Stimulated activated CD4-positive, alpha-beta T cell treated with anti-CD3 and anti-CD28 coated beads, Interleukin-2, amount 100 ng/mL, for 48 hours (primary cell): Measurements from ENCODE around the gene BLVRB.
"Not testable (repeated sequence)": the region's sequence is repeated elsewhere in the genome, so short reads cannot be mapped to it uniquely, and the experiment has no call there.

Experiments used
- DNase-seq, 2 donors: peaks; one replicate each; pipeline ENCODE4 v3.0.0-alpha.2; 2020

BLVRB gene

DNA sequence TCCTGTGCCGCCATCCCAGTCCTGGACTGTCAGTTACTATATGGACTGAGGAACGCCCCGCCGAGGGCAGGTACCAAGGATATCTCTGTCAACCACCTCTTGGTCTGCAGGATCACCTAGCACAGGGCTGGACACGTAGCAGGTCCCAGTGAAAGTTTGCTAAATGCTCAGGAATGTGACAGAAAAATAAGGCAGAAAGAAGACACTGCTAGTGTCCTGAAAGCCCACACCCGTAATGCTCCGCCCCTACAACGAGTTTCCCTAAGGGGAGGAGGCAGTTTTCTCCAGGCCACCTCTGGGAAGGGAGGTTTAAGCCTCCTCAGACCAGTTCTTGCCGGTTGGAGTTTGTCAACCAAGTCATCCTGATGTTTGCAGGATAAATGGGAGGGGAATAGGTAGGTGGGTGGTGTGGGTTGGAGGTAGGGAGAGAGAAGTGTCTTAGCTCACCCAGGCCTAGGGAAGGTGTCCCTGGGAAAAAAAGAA, 19.7 kb downstream of the BLVRB start:
- DNase-seq: no peak

DNA sequence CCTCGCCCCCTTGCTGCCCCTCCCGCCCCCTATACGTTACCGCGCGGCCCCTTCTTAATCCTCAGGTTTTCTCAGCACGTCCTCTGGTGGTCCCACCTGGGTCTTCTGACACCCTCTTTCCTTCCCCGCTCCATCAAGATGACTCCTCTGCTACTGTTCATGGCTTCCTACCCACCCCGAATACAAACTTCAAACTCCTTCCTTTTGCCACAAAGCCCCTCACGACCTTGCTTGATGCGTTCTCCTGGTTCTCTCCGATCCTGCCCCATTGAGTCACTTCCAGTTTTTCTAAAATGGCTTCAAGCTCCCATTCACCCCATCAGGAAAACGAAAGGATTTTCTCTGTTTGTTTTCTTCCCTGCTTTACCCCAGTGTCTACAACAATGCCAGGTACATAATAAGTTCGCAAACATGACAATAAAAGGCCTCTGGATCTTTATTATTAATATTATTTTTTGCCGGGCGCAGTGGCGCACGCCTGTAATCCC, 20.7 kb downstream of the BLVRB start:
- no peak for DNase-seq

DNA sequence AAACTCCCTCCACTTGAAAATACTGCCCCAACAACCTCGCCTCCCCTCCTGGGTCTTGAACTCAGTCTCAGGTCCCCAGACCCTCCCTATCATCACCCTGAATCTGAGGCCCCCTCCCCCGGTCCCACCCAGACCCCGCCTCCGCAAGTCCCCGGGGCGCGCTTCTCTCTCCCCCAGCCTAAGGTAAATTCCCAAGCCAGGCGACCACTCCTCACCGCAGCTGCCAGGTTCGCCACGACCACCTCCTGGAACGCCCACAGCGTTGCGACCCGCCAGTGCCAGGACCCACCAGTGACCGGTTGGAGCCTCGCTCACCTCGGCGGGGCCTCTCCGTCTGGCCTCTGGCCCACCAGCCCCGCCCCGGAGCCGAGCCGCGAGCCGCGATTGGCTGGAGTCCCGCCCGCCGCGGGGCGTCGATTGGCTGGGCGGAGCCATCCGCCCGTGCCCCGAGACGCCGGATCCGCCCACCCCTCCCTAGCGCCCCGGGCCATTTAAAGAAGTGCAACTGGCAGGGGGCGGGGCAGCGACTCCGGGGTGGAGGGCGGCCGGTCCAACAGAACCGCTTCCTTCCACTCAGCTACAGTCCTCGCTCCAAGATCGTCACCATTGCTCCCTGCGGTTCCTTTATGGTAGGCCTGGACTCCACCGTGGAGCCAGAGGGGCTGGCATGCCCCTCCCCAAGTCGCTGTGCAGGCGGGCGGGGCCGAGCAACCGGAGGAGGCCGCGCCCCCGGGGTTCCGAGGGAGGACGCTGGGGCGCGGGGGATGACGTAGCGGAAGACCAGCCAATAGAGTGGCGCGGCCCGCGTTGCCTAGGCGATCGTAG, 21.3 kb downstream of the BLVRB start, which contains the start of gene SERTAD3:
Gene SERTAD3 (minus strand): TSS at position 336 of the 825 bp plus-strand sequence. CDS start 2,255 bp downstream, outside the sequence.
- DNase-seq: peak; percentile 94

DNA sequence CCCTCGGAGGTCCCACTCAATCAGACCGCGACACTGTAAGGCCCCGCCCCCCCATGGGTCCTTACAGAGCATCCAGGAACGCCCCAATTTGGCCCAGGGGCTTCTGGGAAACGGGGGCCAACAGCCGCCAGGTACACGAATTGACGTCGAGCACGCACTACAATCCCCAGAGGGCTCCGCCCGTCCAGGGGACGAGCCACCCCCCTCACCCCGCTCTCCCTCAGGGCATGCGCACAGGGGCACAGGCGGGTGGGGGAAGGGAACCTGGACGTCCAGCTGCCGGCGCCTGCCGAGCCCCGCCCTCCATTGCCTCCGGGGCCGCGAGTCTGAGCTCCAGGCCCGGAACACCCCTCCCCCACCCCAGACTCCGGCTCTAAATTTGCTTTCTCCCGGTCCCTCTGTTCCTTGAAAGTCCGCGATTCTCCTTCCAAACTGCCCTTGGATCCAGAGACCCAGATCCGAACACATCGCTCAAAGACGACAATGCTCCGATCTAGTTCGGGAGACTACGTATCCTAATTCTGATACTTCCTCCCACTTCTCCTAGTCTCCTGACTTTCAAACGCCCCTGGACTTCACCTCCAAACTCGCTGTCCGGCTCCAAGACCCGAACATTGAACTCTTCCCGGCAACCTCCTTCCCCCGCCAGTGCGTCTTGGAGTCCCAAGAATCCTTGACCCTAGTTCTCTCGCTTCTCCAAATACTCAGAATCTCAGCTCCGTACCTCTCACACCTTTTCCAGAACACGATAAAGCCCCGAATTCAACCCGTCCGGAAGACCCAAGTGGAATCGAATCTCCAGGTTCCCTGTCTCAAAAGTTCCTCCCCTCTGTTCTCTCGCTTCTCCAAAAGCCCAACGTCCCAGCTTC, 22.2 kb downstream of the BLVRB start:
- peak; percentile 96 to 98 for DNase-seq

DNA sequence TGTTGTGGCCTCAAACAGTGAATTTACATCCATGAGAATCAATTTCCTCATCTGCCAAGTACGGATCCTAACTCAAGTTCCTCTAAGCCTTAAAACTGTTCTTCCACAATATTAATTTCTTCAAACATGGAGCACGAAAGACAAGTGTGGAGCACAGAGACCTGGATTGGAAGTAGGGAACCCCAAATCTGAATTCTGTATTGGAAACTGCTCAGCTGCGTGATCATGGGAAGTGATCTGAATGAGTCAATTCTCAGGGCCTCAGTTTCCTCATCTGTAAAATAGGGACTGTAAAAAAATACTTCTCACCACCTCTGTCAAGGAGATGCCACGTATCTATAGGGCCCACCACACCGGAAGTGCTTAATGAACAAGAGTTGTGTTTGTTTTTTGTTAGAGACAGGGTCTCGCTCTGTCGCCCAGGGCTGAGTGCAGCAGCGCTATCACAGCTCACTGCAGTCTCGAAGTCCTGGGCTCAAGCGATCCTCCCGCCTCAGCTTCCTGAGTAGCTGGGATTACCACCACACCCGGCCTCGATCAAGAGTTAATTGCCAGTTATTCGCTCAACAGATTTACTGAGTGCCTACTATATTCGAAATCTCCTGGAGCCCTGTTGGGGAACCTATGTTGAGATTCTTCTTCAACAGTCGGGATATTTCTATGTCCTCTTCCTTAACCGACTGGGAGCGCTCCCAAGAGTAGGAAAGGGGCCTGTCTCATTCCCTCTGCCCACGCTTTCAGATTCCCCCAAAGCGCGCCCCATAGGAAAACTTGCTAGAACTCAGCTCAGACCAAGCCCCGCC, 23.0 kb downstream of the BLVRB start:
- no peak for DNase-seq

DNA sequence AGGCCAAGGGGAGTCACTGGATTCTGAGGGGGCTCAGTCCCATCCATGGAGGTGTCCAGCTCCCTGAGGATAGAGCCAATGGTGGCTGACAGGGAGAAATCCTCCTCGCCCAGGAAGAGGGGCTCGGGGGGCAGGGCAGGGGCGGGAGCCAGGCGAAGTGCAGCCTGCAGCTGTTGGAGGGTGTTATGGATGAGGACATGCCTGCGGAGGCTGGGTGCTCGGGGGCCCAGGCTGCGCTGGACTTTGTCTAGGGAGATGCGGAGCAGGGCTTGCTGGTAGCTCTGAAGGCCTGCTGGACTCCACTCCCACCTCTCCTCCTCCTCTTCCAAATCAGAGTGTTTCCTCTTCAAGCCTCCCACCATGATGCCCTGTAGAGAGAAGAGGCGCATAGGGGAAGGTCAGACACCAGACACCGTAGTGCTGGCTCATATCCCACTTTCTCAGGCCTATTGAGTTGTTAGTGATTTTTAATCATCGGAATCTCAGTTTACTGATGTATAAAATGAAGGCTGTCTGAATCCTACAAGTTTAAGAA, 23.8 kb downstream of the BLVRB start:
- DNase-seq: no peak

DNA sequence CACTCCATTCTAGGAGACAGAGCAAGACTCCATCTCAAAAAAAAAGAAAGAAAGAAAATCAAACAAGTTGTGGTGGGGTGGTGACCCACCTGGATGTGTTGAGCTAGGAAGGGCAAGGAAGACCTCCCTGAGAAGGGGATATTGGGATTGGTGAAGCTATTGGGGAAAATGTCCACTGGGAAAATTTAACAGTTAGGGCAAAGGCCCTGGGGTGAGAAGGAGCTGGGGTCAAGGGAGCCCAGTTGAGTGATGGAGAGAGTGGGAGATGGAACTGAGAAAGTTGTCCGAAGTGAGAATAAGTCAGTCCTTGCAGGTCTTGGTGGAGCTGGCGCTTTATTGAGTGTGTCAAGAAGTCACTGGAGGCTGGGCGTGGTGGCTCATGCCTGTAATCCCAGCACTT, 27.3 kb downstream of the BLVRB start:
- no peak for DNase-seq

DNA sequence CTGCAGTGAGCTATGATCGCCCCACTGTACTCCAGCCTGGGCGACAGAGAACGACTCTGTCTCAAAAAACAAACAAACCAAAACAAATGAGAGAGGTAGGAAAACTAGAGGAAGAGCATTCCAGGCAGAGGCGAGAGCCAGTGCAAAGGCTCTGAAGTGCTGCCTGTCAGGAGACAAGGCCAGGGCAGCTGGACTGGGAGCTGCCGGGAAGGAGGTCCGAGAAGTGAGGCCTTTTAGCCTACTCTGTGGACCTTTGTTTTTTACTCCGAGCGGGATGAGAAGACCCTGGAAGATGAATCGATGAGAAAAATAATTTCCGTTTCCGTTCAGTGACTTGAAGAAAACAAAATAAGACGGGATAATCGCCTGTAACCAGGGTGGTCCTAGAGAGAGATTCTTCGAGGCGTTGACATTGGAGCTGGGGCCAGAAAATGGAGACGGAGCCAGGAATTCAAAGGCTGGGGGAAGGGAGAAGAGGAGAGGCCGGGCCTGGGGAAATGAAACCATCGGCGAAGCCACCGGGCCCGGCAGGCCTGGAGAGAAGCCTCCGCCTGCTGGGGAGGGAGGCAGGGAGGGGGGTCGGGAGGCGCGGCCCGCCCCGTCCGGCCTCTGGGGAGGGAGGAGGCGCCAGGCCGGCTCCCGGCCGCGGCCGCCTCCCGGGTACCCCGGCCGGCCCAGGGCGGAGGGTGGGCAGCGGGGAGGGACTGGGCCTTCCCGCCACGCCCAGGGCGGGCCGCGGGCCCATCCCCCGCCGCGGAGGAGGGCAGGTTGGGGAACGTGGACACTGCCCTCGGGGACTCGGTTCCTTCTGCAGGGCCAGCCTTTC, 31.9 kb downstream of the BLVRB start:
- DNase-seq: peak; percentile 36 to 43

DNA sequence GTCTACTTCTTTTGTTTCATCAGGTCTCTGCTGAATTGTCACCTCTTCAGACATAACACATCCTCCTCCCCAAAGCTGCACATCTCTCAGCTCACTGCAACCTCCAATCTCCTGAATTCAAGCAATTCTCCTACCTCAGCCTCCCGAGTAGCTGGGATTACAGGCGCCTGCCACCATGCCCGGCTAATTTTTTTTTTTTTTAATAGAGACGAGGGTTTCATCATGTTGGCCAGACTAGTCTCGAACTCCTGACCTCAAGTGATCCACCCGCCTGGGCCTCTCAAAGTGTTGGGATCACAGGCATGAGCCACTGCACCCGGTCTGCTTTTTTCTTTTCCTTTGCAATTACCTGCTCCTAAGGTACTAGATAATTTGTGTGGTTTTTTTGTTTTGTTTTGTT, 32.8 kb downstream of the BLVRB start:
- not testable (repeated sequence) for DNase-seq

DNA sequence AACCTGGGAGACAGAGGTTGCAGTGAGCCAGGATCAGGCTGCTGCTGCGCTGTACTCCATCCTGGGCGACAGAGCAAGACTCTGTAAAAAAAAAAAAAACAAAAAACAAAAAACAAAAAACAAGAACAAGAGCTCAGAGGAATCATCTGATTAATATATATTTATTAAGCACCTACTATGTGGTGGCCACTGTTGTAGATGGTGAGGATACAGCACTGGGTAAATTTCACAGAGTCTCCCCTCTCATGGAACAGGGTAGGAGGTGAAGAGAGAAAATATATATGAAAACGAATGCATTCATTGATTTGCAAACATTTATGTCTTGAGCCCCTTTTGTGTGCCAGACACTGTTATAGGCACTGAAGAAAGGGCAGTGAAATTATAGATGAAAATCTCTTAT, 33.8 kb downstream of the BLVRB start:
- no peak for DNase-seq

DNA sequence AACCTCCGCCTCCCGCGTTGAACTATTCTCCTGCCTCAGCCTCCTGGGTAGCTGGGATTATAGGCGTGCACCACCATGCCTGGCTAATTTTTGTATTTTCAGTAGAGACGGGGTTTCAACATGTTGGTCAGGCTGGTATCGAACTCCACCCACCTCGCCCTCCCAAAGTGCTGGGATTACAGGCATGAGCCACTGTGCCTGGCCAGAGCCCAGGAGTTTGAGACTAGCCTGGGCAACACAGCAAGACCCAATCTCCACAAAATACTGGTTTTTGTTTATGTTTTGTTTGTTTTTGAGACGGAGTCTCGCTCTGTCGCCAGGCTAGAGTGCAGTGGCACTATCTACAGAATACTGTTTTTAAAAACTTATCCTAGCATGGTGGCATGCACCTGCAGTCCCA, 35.3 kb downstream of the BLVRB start:
- not testable (repeated sequence) for DNase-seq

DNA sequence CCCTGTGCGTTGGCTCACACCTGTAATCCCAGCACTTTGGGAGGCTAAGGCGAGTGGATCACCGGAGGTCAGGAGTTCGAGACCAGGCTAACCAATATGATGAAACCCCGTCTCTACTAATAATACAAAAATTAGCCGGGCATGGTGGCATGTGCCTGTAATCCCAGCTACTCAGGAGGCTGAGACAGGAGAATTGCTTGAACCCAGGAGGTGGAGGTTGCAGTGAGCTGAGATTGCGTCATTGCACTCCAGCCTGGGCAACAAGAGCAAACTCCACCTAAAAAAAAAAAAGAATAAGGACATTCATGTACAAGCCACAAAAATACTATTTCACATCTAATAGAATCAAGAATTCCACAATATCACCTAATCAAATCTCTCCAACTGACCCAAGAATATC, 37.3 kb downstream of the BLVRB start:
- not testable (repeated sequence) for DNase-seq

DNA sequence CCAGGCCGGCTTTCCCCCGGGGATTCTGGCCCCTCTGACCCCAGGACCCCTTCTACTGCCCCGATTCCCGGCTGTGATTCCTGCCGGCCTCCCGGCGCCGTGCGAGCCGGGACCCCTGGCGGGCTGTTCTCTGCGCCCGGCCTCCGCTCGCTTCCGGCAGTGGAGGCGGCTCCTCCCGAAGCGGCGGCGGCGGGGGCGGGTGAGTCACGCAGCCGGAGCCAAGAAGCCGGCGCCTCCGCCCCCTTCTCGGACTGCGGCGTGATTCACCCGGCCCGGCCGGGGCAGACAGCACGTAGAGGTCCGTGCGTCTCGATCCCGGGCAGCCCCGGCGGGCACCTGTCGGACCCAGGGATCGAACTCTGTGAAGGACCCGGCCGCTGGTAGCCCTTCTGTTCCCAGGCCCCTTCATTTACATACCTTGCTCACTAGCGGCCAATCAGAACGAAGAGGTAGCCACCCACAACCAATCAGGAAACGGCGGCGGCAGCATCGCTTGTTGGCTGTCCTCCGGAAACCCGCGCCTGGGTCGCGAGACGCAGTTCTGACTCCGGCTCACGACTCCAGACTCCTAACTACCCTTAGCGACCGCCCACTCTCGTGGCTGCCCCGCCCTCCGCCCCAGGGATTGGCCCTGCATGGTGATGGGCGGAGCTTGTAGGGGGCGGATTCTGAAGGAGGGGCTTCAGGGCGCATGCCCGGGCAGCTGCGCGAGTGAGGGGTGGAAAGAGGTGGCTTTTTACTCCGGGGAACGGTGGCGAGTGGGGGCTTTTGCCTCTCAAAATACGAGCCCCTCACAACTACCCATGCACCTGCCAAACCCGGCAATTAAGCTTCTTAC, 39.9 kb downstream of the BLVRB start, which contains the start of gene SERTAD1:
Gene SERTAD1 (minus strand): TSS at position 543 of the 838 bp plus-strand sequence. CDS start 2,446 bp downstream, outside the sequence.
- peak; percentile 100 for DNase-seq

DNA sequence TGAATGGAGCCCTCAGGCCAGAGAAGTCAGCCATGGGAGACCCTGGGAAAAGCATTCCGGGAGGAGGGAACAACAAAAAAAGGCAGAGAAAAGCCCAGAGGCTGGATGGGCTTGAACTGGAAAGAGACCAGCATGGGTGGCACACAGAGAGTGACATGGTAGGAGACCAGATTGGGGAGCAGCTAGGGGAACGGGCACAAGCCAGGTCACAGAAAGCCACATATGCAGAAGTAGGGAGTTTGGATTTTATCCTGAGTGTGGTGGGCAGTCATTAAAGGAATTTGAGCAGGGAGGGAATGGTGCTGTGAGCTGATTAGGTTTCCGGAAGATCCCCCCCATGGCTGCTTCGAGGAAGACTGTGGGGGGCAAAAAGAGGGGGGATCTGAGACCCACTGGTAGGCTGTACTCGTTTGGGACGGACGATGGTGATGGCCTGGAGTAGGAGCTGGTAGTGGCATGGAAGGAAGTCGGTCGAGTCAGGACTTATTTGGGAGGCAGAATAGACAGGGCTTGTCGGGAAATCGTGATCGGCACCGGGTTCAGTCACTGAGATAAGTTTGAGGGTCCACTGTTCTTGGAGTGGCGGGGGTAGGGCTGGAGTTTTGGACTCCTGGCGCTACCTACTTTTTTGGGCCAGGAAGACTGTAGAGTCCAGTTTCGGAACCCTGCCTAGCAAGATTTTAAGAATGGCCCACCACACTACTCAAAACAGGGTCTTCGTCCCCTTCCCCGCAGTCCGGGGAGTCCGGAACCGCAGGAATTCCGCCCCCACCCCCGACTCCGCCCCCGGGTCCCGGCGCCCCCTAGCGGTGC, 40.7 kb downstream of the BLVRB start:
- no peak for DNase-seq

DNA sequence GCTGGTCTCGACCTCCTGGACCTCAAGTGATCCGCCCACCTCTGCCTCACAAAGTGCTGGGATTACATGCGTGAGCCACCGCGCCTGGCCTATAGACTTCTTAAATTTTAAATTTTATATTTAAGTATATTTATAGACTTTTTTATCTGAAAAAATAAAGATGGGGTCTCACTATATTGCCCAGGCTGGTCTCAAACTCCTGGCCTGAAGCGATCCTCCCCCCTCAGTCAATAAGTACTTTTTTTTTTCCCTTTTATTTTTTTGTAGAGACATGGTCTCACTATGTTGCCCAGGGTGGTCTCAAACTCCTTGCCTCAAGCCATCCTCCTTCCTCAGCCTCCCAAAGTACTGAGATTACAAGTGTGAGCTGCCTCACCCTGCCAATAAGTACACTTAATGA, 41.6 kb downstream of the BLVRB start:
- no peak for DNase-seq

DNA sequence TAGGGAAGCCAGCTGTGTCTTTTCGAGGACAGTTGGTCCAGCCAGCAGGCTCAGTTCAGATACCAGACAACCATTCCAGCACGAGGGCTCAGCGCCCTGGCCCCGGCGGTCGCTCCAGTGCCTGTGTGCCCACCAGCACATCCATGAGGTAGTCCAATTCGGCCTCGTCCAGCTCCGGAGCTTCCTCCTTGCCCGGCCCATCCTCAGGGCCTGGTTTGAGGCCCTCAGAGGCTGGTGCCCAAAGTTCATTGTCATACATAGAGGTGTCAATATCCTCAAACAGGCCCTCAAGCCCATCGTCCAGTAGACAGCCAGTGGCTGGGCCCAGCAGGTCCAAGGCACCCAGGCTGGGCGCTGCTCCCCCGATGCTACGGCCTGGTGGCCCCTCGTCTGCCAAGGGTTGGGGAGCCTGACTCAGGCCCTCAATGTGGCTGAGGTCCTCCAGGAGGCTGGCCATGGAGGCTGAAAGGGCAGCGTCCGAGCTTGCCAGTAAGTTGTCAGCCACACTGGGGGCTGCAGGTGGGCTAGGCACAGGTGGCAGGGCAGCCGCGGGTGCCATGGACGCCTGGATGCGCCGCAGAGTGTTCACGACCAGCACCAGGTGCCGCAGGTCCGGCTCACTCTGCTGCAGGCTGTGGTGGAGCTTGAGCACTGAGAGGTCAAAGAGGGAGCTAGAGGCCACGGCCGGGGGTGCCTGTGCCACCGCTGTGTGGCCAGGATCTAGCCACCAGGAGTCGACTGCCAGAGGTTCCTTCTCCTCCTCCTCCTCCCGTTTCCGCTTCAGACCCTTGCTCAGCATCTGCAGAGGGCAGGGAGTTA, 42.6 kb downstream of the BLVRB start:
- DNase-seq: no peak

DNA sequence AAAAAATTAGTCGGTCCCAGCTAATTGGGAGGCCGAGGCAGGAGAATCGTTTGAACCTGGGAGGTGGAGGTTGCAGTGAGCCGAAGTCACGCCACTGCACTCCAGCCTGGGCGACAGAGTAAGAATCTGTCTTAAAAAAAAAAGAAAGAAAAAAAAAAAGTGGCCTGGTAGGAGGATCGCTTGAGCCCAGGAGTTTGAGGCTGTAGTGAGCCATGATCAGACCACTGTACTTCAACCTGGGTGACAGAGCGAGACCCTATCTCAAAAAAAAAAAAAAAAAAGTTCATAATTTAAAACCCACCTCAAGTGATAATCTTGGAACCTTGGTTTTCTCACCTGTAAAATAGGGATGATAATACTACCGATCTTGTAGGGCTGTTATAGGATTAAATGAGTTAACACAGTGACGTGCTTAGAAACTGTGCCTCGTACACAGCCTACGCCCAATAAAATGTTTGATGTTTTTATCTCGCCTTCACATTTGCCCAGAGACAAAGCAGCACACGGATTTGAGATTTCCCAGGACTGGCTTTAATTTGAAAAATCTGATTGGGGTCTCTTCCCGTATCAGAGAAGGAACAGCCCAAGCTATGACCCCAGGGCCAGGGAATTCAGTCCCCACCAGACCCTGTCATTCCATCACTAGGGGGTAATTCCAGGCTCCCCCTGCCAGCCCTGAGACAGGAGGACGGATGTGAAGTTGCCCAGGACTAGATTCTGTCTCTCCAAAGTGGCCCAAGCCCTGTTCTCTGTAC, 43.4 kb downstream of the BLVRB start:
- no peak for DNase-seq
